IPS DF 4.7 (cell line): ENCODE measurements around the gene UBL5.

ENCODE experiments used
- DNase-seq: peaks from one replicate; pipeline ENCODE4 v3.0.0-alpha.2; 2013; ENCODE audit warnings: low spot score; ENCODE audit errors: extremely low read depth

Gene UBL5

GRCh38 chr19:9850235-9850959, 22.7 kb downstream of the UBL5 start:
- no peak for DNase-seq

- DNase-seq: no peak
These were observed 26.6 kb downstream of the UBL5 start for GRCh38 chr19:9854282-9854846.

- no peak for DNase-seq
These were observed 28.9 kb downstream of the UBL5 start for GRCh38 chr19:9856609-9857008.

DNA sequence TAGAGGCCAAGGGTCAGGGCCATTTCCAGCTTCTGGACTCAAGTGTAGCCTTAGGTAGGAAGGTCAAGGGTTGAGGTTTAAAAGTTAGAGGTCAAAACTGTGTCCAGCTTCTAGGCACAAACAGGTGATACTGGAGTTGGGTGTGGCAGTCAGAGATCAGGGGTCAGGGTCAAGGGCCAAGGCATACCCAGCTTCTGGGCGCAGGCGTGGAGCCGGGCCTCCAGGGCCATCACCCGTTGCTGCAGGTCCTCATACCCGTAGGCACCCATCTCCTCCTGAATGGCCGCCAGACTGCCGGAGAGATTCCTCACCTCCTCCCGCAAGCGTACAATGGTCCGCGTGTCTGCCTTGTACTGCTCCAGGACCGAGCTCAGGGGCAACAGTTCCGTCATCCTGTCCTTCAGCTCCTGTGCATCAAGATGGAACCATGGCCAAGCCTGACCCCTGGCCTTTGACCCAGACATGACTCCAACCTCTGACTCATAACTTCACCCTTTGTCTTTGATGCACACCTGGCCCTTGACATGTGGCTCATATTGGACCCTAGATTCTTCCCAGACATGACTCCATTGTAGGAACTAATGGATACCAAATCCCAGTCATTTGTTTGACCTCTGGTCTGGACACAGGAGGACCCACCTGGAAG, 29.5 kb downstream of the UBL5 start:
- DNase-seq: no peak

- no peak for DNase-seq
These were observed 30.4 kb downstream of the UBL5 start for GRCh38 chr19:9857920-9858746.

GRCh38 chr19:9858766-9859165, 31.0 kb downstream of the UBL5 start:
- DNase-seq: no peak

GRCh38 chr19:9860407-9860806, 32.7 kb downstream of the UBL5 start:
- no peak for DNase-seq

DNA sequence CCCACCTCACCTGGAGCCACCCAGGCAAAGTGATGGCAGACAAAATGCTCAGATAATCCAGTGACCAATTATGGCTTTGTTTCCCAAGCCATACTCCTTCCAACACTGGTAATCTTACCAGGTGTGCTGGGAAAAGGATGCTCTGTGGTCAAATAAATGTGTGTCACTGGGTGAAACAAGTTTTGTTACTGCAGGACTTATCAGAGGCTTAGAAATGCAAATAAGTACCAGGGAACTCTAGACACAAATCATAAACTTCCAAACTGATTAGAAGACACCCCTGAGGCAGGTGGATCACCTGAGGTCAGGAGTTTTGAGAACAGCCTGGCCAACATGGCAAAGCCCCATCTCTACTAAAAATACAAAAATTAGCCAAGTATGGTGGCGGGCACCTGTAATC, 33.8 kb downstream of the UBL5 start:
- no peak for DNase-seq

GRCh38 chr19:9862938-9863337, 35.2 kb downstream of the UBL5 start:
- DNase-seq: no peak

GRCh38 chr19:9863759-9864158, 36.0 kb downstream of the UBL5 start:
- DNase-seq: no peak

DNA sequence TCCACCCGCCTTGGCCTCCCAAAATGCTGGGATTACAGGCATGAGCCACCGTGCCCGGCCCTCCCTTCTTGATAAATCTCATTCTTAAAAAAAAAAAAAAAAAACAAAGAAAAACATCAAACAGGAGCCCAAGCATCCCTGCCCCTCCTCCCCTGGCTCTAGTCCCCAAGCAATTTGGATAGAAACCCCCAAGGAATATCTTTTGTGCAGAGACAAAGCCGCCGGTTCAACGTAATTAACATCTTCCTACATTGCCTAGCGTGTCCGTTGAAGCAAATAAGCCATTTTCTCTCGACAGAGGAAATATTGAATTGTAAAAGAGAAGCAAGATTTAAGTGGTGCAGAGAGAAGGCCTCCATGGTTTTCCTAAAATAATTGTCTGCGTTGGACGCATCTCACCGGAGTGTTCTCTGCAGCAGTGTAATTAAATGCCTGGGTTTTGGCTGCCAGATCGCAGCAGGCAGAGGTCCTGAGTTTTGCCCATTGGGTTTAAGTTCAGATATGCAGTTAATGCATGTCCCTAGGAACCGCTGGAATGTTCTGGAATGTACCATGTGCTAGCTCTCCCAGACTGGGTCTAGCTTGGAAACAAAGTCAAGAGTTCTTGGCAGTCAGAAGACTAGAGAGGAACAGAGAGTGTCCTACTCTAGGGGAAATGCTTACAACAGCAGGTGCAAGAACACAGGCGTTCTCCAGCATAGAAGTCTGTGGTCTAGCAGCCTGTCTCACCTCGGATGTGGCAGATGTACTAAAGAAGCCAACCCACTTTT, 38.2 kb downstream of the UBL5 start:
- no peak for DNase-seq

GRCh38 chr19:9868983-9869617, 41.4 kb downstream of the UBL5 start:
- DNase-seq: no peak

DNA sequence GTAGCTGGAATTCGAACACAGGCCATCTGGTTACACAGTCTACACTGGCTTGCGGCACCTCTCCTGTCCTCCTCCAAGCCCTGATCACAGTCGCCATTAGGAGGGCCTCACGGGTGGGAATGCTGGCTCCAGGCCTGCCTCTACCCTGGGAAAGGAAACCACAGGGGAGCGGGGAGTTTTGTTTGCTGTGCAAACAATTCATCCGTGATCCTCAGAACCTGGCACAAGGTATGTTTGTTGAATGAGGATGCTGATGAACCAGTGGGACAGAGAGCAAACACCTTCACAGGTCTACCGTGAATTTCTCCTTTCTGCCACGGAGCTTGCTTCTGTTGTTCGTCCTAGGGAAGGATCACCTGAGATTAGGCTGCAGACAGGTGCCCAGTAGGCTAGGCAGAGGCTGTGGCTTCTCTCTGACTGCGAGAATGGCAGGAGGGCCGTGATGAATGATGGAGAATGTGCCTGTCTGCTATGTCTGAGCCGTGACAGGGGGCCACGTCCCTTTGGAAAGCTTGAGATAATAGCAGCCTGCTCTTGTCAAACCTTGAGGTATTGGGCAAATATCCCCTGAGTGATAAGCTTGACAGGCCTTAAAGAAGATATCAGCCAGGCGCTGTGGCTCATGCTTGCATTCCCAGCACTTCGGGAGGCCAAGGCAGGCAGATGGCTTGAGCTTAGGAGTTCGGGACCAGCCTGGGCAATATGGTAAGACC, 44.1 kb downstream of the UBL5 start:
- DNase-seq: no peak

DNA sequence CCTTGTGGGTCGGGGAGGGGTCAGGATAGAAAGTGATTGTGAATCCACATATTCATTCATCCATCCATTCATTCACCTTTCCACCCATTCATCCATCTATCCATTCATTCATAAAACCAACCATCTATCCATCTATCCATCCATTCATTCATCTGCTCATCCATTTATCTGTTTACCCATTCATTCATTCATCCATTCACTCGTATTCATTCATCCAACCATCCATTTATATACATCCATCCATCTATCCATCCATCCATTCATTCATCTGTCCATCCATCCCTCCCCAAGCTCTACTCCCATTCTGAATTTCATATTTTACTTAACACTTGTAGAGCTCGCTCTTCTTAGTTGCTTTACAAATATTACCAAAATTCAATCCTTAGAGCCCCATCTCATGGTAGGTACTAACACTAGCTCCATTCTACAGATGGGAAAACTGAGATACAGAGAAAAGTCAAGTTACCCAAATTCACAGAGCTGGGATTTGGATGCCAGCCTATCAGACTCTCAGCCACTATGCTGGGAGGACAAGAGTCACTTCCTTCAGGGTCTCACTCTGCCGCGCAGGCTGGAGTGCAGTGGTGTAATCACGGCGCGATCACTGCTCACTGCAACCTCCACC, 45.0 kb downstream of the UBL5 start:
- DNase-seq: no peak

- no peak for DNase-seq
These were observed 47.4 kb downstream of the UBL5 start for GRCh38 chr19:9875031-9875627.

DNA sequence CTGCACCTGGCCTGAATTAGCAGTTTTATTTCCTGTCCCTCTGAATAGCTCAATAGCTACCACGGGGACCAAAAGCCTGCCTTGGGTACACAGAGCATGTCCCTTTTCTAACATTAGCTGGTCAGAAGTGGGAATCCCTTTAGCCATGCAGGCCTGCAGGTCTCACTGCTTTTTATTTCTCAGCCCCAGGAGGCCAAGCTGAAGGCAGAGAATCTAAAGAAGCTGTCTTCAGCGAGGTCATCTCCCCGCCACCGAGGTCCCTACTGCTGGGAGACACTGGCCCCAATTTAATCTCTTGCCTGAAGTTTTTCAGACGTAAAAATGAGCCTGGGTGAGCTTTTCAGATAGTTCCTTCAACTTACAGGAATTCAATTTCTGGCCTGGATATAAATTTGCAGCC, 48.1 kb downstream of the UBL5 start:
- DNase-seq: no peak

- DNase-seq: no peak
These were observed 50.2 kb downstream of the UBL5 start for GRCh38 chr19:9877780-9878510.

DNA sequence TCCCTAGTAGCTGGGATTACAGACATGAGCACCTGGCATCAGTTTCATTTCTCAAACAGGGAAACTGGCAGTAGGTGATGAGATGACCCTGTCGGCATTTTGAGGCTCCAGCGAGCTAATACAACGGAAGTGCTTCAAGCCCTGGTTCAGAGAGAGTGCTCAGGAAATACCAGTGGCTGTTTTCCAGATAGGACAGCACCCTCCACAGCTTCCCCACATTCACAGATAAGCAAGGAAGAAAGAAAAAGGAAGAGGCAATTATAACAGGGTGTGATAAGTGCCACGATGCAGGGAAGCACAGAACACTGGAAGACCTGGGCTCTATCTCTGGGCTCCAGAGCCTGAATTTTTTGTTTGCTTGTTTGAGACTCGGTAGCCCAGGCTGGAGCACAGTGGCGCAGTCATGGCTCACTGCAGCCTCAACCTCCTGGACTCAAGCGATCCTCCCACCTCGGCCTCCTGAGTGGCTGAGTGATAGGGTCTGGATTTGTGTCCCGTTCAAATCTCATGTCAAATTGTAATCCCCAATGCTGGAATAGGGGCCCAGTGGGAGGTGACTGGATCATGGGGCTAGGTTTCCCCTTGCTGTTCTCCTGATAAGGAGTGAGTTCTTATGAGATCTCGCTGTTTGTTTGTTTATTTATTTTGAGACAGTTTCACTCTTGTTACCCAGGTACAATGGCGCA, 50.9 kb downstream of the UBL5 start:
- DNase-seq: no peak
